Stimulated activated naive CD4-positive, alpha-beta T cell (primary cell): ENCODE results near the gene TMEM145.

Experiments
- DNase-seq, 6 experiments: peaks; one replicate each; lab custom pipeline; 2025; lab: John Stamatoyannopoulos, UW

TMEM145 gene

GRCh38 chr19:42288881-42289555, 24.1 kb upstream of the TMEM145 start:
- DNase-seq: no peak

- no peak for DNase-seq
Measured at GRCh38 chr19:42289556-42290041, 23.5 kb upstream of the TMEM145 start.

- no peak for DNase-seq
Measured at GRCh38 chr19:42290136-42290522, 23.0 kb upstream of the TMEM145 start.

- DNase-seq: peak; percentile 29 to 65 (median 47)
Measured at GRCh38 chr19:42290523-42291434, 22.3 kb upstream of the TMEM145 start.

- no peak for DNase-seq
Measured at GRCh38 chr19:42291435-42291810, 21.7 kb upstream of the TMEM145 start.

- no peak for DNase-seq
Measured at GRCh38 chr19:42292042-42292960, 20.8 kb upstream of the TMEM145 start.

GRCh38 chr19:42292963-42293362, 20.1 kb upstream of the TMEM145 start:
- DNase-seq: no peak

GRCh38 chr19:42293540-42293939, 19.6 kb upstream of the TMEM145 start:
- no peak for DNase-seq

- DNase-seq: no peak
Measured at GRCh38 chr19:42293948-42294347, 19.2 kb upstream of the TMEM145 start.

- DNase-seq: no peak
Measured at GRCh38 chr19:42294471-42295137, 18.5 kb upstream of the TMEM145 start.

GRCh38 chr19:42295342-42295741, 17.8 kb upstream of the TMEM145 start:
- DNase-seq: no peak

GRCh38 chr19:42295831-42296525, 17.1 kb upstream of the TMEM145 start:
- peak; percentile 70 to 90 (median 86) for DNase-seq

GRCh38 chr19:42297039-42297438, 16.1 kb upstream of the TMEM145 start:
- DNase-seq: no peak

GRCh38 chr19:42301646-42302203, 11.4 kb upstream of the TMEM145 start, which contains the start of gene PRR19:
TSS of gene PRR19 (plus strand) at chr19:42302132. CDS start at chr19:42309585, 7,453 bp downstream.
- DNase-seq: peak in 2 of 6 experiments; percentile 23 to 42

GRCh38 chr19:42303101-42303464, 10.0 kb upstream of the TMEM145 start:
- DNase-seq: no peak

GRCh38 chr19:42303876-42304275, 9.2 kb upstream of the TMEM145 start:
- no peak for DNase-seq

GRCh38 chr19:42306646-42307045, 6.5 kb upstream of the TMEM145 start:
- no peak for DNase-seq

GRCh38 chr19:42309686-42310085, 3.4 kb upstream of the TMEM145 start:
- no peak for DNase-seq

GRCh38 chr19:42311657-42312056, 1.5 kb upstream of the TMEM145 start:
- DNase-seq: no peak

- DNase-seq: no peak
Measured at GRCh38 chr19:42312370-42312769, 739 bp upstream of the TMEM145 start.
